GM13976 (cell line): ENCODE data around the gene WWOX.

Experiments used
- DNase-seq: peaks from one replicate; pipeline ENCODE4 v3.0.0; 2012; ENCODE audit warnings: low spot score
- CTCF ChIP-seq: IDR thresholded peaks from 2 replicates; pipeline ENCODE4 v1.5.1; 2012; ENCODE audit warnings: borderline replicate concordance, mild to moderate bottlenecking; ENCODE audit not compliant: insufficient read depth; ENCODE audit errors: extremely low read depth, missing control alignments, control extremely low read depth
- in situ Hi-C: fragments of 300-500 bp; cut with MboI; formaldehyde crosslinking; loops from one replicate; pipeline ENCODE4 v1.12.0; 2022; ENCODE audit warnings: low sequenced_read_pairs, mixed read lengths, inconsistent platforms; ENCODE audit not compliant: unreplicated experiment

The WWOX gene

GRCh38 chr16:79064256-79064972 is 965.0 kb downstream of the WWOX start:
- no peak for TF ChIP-seq CTCF
- DNase-seq: no peak
- in situ Hi-C loops: no loop called here

GRCh38 chr16:79066561-79066960 is 967.1 kb downstream of the WWOX start:
- no peak for DNase-seq
- TF ChIP-seq CTCF: no peak
- in situ Hi-C loops: no loop called here

GRCh38 chr16:79067600-79067999 is 968.1 kb downstream of the WWOX start:
- DNase-seq: no peak
- in situ Hi-C loops: no loop called here
- no peak for TF ChIP-seq CTCF

- in situ Hi-C loops: no loop called here
- no peak for DNase-seq
- TF ChIP-seq CTCF: no peak
Measured at GRCh38 chr16:79069121-79069520, 969.7 kb downstream of the WWOX start.

GRCh38 chr16:79069633-79070032 is 970.2 kb downstream of the WWOX start:
- in situ Hi-C loops: no loop called here
- TF ChIP-seq CTCF: no peak
- DNase-seq: no peak

- TF ChIP-seq CTCF: no peak
- DNase-seq: no peak
- in situ Hi-C loops: no loop called here
Measured at GRCh38 chr16:79071424-79071823, 972.0 kb downstream of the WWOX start.

GRCh38 chr16:79072517-79072916 is 973.1 kb downstream of the WWOX start:
- in situ Hi-C loops: no loop called here
- TF ChIP-seq CTCF: no peak
- DNase-seq: no peak
